GM10248 (cell line): ENCODE measurements around the gene NRN1.

Experiments
- CTCF ChIA-PET: fragments of 300-600 bp; sonication (Branson Sonifier 250); formaldehyde crosslinking; extraction: SDS; loops from one replicate; lab custom pipeline; 2021; ENCODE audit warnings: antibody characterized with exemption; lab: Yijun Ruan, JAX
- POLR2A ChIA-PET: fragments of 350-650 bp; sonication (Branson Sonifier 250); formaldehyde crosslinking; extraction: SDS; loops from one replicate; lab custom pipeline; 2020; ENCODE audit warnings: antibody characterized with exemption; lab: Yijun Ruan, JAX
- DNase-seq: peaks from one replicate; pipeline ENCODE4 v3.0.0; 2012; ENCODE audit errors: extremely low spot score
- CTCF ChIP-seq: IDR thresholded peaks from 2 replicates; pipeline ENCODE4 v1.5.1; 2012; ENCODE audit warnings: mild to moderate bottlenecking, low read depth; ENCODE audit errors: extremely low read depth, missing control alignments, control extremely low read depth

The NRN1 gene

GRCh38 chr6:6006428-6007365, at the start of gene NRN1:
Gene NRN1 (minus strand): TSS chr6:6006925. CDS start chr6:6006749, 176 bp downstream.
- TF ChIP-seq CTCF: no peak
- CTCF ChIA-PET: interaction anchor here (0.6 kb wide), 1 partner anchor 514 kb away, joined by 3 read pairs; no protein-coding TSS in a partner anchor
- peak; percentile 50 for DNase-seq
- POLR2A ChIA-PET: no interaction called here

- CTCF ChIA-PET: interaction anchor here (0.9 kb wide), 1 partner anchor 495 kb away, joined by 3 read pairs; no protein-coding TSS in a partner anchor
These were observed 45.5 kb upstream of the NRN1 start for GRCh38 chr6:6052216-6052615.

GRCh38 chr6:6046716-6047115, 40.0 kb upstream of the NRN1 start:
- ChIA-PET CTCF (no interaction called here), POLR2A (no interaction called here)
- DNase-seq: no peak
- no peak for TF ChIP-seq CTCF

More at GRCh38 chr6:6052216-6052615, 45.5 kb upstream of the NRN1 start:
- POLR2A ChIA-PET: no interaction called here
- DNase-seq: no peak
- TF ChIP-seq CTCF: no peak

GRCh38 chr6:6039946-6040509, 33.3 kb upstream of the NRN1 start:
- POLR2A ChIA-PET: no interaction called here
- DNase-seq: no peak
- CTCF ChIA-PET: no interaction called here
- TF ChIP-seq CTCF: no peak

- no peak for DNase-seq
- CTCF ChIA-PET: interaction anchor here (1.4 kb wide), 1 partner anchor 19 kb away, joined by 4 read pairs; no protein-coding TSS in a partner anchor
- POLR2A ChIA-PET: no interaction called here
- TF ChIP-seq CTCF: no peak
These were observed 30.5 kb upstream of the NRN1 start for GRCh38 chr6:6037179-6037578.

GRCh38 chr6:6033858-6034257, 27.1 kb upstream of the NRN1 start:
- no peak for TF ChIP-seq CTCF
- ChIA-PET CTCF (no interaction called here), POLR2A (no interaction called here)
- no peak for DNase-seq
